Hepatocyte (in vitro differentiated cells): ENCODE measurements around the gene COX6B1.

Experiments
- EZH2phosphoT487 ChIP-seq: fragments of 200-600 bp; sonication (generic); IDR thresholded peaks from one replicate; pipeline ENCODE4 v1.6.1; 2018; ENCODE audit warnings: antibody characterized with exemption, mild to moderate bottlenecking, low read depth, moderate library complexity; ENCODE audit not compliant: unreplicated experiment, severe bottlenecking
- TF ChIP-seq, protein P1 (sequence below): fragments of 200-600 bp; sonication (generic); IDR thresholded peaks from 2 replicates; pipeline ENCODE4 v1.5.1; 2016; ENCODE audit warnings: antibody characterized with exemption, mild to moderate bottlenecking; ENCODE audit not compliant: poor library complexity

DNA sequence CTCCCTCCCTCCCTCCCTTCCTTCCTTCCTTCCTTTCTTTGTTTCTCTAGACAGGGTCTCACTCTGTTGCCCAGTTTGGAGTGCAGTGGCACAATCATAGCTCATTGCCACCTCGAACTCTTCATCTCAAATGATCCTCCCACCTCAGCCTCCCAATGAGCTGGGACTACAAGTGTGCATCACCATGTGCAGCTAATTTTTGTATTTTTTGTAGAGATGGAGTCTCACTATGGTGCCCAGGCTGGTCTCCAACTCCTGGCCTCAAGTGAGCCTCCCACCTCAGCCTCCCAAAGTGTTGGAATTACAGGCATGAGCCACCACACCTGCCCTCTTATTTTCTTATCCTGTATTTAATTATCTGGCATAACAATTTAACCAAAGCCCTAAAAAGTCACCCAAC, 22.6 kb downstream of the COX6B1 start:
- TF ChIP-seq, protein P1, sequence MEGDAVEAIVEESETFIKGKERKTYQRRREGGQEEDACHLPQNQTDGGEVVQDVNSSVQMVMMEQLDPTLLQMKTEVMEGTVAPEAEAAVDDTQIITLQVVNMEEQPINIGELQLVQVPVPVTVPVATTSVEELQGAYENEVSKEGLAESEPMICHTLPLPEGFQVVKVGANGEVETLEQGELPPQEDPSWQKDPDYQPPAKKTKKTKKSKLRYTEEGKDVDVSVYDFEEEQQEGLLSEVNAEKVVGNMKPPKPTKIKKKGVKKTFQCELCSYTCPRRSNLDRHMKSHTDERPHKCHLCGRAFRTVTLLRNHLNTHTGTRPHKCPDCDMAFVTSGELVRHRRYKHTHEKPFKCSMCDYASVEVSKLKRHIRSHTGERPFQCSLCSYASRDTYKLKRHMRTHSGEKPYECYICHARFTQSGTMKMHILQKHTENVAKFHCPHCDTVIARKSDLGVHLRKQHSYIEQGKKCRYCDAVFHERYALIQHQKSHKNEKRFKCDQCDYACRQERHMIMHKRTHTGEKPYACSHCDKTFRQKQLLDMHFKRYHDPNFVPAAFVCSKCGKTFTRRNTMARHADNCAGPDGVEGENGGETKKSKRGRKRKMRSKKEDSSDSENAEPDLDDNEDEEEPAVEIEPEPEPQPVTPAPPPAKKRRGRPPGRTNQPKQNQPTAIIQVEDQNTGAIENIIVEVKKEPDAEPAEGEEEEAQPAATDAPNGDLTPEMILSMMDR, result no peak
- TF ChIP-seq EZH2phosphoT487, result no peak
